HG02870 (cell line): ENCODE results near the gene F13B.
"Not testable (repeated sequence)": the region's sequence is repeated elsewhere in the genome, so short reads cannot be mapped to it uniquely, and the experiment has no call there.

ENCODE experiments used
- ATAC-seq: cut with Tn5 transposase; IDR thresholded peaks from one replicate; pipeline ENCODE4 v1.9.1; 2021; ENCODE audit warnings: mild to moderate bottlenecking, moderate library complexity; ENCODE audit not compliant: unreplicated experiment

The F13B gene, protein sequence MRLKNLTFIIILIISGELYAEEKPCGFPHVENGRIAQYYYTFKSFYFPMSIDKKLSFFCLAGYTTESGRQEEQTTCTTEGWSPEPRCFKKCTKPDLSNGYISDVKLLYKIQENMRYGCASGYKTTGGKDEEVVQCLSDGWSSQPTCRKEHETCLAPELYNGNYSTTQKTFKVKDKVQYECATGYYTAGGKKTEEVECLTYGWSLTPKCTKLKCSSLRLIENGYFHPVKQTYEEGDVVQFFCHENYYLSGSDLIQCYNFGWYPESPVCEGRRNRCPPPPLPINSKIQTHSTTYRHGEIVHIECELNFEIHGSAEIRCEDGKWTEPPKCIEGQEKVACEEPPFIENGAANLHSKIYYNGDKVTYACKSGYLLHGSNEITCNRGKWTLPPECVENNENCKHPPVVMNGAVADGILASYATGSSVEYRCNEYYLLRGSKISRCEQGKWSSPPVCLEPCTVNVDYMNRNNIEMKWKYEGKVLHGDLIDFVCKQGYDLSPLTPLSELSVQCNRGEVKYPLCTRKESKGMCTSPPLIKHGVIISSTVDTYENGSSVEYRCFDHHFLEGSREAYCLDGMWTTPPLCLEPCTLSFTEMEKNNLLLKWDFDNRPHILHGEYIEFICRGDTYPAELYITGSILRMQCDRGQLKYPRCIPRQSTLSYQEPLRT

DNA sequence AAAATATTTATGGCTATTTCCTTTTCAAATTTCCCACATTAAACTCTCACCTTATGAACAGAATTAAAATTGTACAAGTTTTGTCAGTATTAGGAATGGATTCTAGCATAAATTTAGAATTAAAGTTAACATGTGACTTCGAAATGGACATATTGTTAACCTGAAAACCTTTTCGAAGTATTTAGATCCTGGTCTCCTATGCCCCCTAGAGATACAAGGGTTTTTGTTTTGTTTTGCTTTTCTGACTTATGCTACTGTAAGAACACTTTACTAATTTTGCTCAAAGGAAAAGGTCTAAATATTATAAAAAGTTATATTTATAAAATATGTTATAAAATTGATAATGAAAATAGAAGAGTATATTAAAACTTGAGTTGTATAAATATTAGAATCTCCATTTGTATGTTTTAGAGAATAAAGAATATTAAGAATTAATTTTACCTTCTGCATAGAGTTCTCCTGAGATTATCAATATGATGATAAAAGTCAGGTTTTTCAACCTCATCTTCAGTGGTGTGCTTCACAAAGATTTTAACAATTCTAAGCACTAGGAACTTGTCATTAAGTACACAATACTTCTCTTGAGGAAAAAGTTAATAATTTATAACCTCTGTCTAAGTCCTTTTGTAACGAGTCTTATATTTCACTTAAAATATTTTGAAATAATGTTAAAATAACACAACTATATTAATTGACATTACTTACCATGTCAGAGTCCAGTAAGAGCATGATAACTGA, at the start of gene F13B:
Gene F13B (minus strand): TSS at position 542 of the 738 bp plus-strand sequence. CDS start 37 bp downstream, at position 505.
- no peak for ATAC-seq

GRCh38 chr1:197116156-197116555, 49.1 kb upstream of the F13B start:
- ATAC-seq = no peak

GRCh38 chr1:197106869-197107268, 39.8 kb upstream of the F13B start:
- ATAC-seq = no peak

GRCh38 chr1:197103300-197103699, 36.2 kb upstream of the F13B start:
- no peak for ATAC-seq

DNA sequence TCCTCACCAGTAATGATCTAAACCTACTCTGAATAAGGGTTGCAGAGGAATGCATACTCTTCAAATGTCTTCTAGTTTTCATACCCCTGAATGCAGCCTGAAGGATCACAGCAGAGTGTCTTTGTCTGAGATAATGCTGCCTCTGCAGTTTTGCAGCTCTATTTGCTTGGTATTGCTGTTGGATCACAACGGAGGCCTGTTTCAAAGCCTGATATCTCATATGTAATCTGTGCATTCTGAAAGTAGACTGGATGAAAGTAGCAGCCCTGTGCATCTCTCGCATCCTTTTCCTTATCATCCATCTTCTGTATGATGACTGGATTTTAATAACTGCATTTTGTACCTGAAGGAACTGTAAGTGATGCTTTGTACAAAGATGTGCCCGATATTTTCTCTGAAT, 34.9 kb upstream of the F13B start:
- ATAC-seq = no peak

- ATAC-seq = no peak
These were observed 33.6 kb upstream of the F13B start for GRCh38 chr1:197100677-197101076.

DNA sequence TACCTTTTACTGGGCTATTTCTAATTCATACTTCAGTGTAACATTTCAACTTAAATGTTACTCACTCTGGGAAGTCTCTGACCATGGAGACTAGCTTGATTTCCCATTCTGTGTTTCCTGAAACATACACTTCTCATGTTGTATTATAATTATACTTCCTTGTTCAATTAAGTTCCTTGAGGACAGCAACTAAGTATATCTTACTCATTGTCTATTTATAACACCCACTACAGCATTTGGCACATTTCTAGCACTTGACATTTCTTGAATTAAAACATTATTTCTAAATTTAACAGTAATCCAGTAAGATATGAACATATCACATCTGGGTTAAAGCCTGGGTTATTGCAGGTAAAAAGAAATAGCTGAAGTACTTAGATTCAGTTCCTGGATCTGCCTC, 32.4 kb upstream of the F13B start:
- ATAC-seq = no peak

GRCh38 chr1:197096971-197097370, 29.9 kb upstream of the F13B start:
- not testable (repeated sequence) for ATAC-seq

DNA sequence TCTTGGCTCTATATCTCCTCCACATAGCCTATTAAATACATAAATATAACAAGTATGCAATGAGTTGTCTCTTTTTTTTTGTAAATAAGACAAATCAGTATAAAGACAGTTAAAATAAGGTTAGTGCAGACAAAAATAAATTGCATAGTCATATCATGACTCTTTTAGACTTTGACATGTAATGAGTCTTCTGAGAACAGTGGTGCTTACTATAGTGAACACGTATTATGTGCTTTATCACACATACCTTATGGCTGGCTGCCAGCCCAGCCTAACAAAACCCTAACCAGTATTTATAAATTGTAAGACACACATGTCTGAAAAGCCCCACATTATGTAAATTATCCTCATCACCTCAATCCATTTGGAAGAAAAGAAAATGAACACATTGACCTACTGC, 29.1 kb upstream of the F13B start:
- peak; percentile 37 for ATAC-seq

DNA sequence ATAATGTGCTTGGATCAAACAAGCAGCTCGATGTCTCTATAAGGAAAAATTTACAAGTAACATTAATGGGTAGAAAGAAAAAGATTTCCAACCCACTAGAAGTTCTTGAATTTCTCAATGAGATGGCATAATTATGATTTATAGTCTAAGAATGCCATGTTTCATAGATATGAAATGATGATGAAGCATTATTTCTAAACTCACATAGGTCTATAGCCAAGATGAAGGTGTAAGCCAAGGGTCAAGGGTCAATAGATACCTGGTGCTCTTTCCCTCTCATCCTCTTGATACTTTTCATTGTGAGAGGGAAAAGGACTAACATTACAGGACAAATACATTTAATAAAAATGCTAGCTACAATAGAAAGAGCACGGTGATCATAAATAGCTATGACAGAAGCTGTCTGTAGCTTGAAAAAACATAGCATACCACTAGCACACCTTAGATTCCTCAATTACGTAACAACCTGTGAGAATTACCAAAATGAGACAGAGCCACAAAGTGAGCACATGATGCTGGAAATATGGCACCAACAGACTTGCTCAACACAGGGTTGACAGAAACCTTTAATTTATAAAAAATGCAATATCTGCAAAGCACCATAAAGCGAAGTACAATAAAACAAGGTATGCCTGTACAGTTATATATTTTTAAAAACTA, 26.3 kb upstream of the F13B start:
- ATAC-seq = no peak

GRCh38 chr1:197092491-197093023, 25.5 kb upstream of the F13B start:
- peak; percentile 67 for ATAC-seq

DNA sequence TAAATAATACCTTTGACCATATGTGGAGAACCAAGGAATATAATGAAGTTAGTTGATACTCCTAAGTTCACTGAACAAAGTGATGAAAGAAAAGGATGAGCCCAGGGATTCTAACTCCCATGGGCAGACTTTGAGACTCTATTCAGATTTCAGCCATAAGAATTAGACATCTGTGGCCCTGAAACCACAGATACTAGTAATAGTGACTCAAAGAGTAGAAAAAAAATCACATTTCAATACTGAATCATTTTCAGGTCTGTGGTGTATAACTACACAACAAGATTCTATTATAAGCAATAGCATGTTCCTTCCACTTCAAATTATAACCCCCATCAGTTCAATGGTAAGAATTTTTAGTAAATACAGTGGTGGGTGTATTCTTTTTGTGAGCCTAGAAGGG, 16.4 kb upstream of the F13B start:
- ATAC-seq = peak; percentile 85

- no peak for ATAC-seq
These were observed 14.2 kb upstream of the F13B start for GRCh38 chr1:197081117-197081753.

DNA sequence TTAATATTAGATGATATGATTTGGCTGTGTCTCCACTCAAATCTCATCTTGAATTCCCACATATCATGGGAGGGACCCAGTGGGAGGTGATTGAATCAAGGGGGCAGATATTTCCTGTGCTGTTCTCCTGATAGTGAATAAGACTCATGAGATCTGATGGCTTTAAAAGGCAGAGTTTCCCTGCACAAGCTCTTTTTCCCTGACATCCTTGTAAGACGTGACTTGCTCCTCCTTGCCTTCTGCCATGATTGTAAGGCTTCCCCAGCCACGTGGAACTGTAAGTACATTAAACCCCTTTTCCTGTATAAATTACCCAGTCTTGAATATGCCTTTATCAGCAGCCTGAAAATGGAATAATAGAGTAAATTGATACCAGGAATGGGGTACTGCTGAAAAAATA, 13.3 kb upstream of the F13B start:
- no peak for ATAC-seq

- ATAC-seq = no peak
These were observed 9.5 kb upstream of the F13B start for GRCh38 chr1:197076585-197076984.

- no peak for ATAC-seq
These were observed 6.9 kb upstream of the F13B start for GRCh38 chr1:197073978-197074377.

- no peak for ATAC-seq
These were observed 378 bp upstream of the F13B start for GRCh38 chr1:197067457-197067818.

- no peak for ATAC-seq
These were observed 783 bp downstream of the F13B start for GRCh38 chr1:197066277-197066676.

- no peak for ATAC-seq
These were observed 1.5 kb downstream of the F13B start for GRCh38 chr1:197065559-197065958.

- ATAC-seq = peak; percentile 30
These were observed 3.8 kb downstream of the F13B start for GRCh38 chr1:197063212-197063611.
